Effector memory CD8-positive, alpha-beta T cell (primary cell): ENCODE measurements around the gene NAV3.

Experiments used
- ATAC-seq: fragments of 150-1000 bp; cut with Tn5 transposase; replicated peaks from 2 replicates; pipeline ENCODE4 v1.10.0; 2021; ENCODE audit warnings: mild to moderate bottlenecking, moderate library complexity
- DNase-seq, 3 experiments: peaks; one replicate each; pipeline ENCODE4 v3.0.0; 2021
- H3K27ac Mint-ChIP-seq, 2 donors: one replicate each; pipeline ENCODE4 v1.8.0; 2022; ENCODE audit warnings: mild to moderate bottlenecking in 2 of 2, mixed read lengths in 2 of 2, moderate library complexity in 2 of 2
- H3K27me3 Mint-ChIP-seq, 2 donors: one replicate each; pipeline ENCODE4 v1.8.0; 2022; ENCODE audit warnings: mixed read lengths in 2 of 2
- H3K36me3 Mint-ChIP-seq: one replicate; pipeline ENCODE4 v1.8.0; 2022; ENCODE audit warnings: mild to moderate bottlenecking, moderate library complexity, mixed read lengths; ENCODE audit not compliant: insufficient read depth
- H3K4me1 Mint-ChIP-seq, 2 donors: one replicate each; pipeline ENCODE4 v1.8.0; 2022; ENCODE audit warnings: low read depth in 2 of 2, mixed read lengths in 2 of 2
- H3K4me3 Mint-ChIP-seq, 2 donors: one replicate each; pipeline ENCODE4 v1.8.0; 2022; ENCODE audit warnings: mild to moderate bottlenecking in 2 of 2, mixed read lengths in 2 of 2, moderate library complexity in 2 of 2
- H3K9me3 Mint-ChIP-seq, 2 donors: one replicate each; pipeline ENCODE4 v1.8.0; 2022; ENCODE audit warnings: mixed read lengths in 2 of 2

Gene NAV3

GRCh38 chr12:77947746-77948145, 117.1 kb downstream of the NAV3 start:
- Mint-ChIP-seq H3K36me3 (no peaks in the 10 kb centered on the region), H3K27ac (no peak overlapping the region), H3K9me3 (peaks cover 3 to 8% of the 10 kb centered on the region in 2 donors), H3K27me3 (no peaks in the 10 kb centered on the region), H3K4me3 (no peak overlapping the region), H3K4me1 (no peaks in the 10 kb centered on the region)
- ATAC-seq: no peak
- DNase-seq: no peak

- no peaks in the 10 kb centered on the region for H3K4me1 Mint-ChIP-seq
Measured at GRCh38 chr12:77949943-77950342, 119.2 kb downstream of the NAV3 start.

GRCh38 chr12:77953528-77954205, 123.0 kb downstream of the NAV3 start:
- no peak overlapping the region for H3K27ac Mint-ChIP-seq
- ATAC-seq (no peak), DNase-seq (no peak)
- H3K4me3 Mint-ChIP-seq: no peak overlapping the region
- no peaks in the 10 kb centered on the region for H3K36me3 Mint-ChIP-seq
- no peaks in the 10 kb centered on the region for H3K4me1 Mint-ChIP-seq
- no peaks in the 10 kb centered on the region for H3K27me3 Mint-ChIP-seq
- peaks cover 0 to 7% of the 10 kb centered on the region in 2 donors for H3K9me3 Mint-ChIP-seq

More at GRCh38 chr12:77949943-77950342, 119.2 kb downstream of the NAV3 start:
- Mint-ChIP-seq H3K9me3 (peaks cover 0 to 7% of the 10 kb centered on the region in 2 donors), H3K27me3 (no peaks in the 10 kb centered on the region), H3K36me3 (no peaks in the 10 kb centered on the region), H3K27ac (no peak overlapping the region), H3K4me3 (no peak overlapping the region)
- no peak for DNase-seq
- ATAC-seq: no peak

GRCh38 chr12:77954206-77954555, 123.5 kb downstream of the NAV3 start:
- H3K9me3 Mint-ChIP-seq: peaks cover 0 to 7% of the 10 kb centered on the region in 2 donors
- H3K4me1 Mint-ChIP-seq: no peaks in the 10 kb centered on the region
- H3K4me3 Mint-ChIP-seq: no peak overlapping the region

GRCh38 chr12:77957062-77957461, 126.4 kb downstream of the NAV3 start:
- no peaks in the 10 kb centered on the region for H3K27me3 Mint-ChIP-seq
- H3K9me3 Mint-ChIP-seq: peaks cover 2 to 9% of the 10 kb centered on the region in 2 donors
- no peak overlapping the region for H3K27ac Mint-ChIP-seq
- no peaks in the 10 kb centered on the region for H3K36me3 Mint-ChIP-seq
- no peaks in the 10 kb centered on the region for H3K4me1 Mint-ChIP-seq
- DNase-seq (no peak), ATAC-seq (no peak)
- no peak overlapping the region for H3K4me3 Mint-ChIP-seq

More at GRCh38 chr12:77954206-77954555, 123.5 kb downstream of the NAV3 start:
- ATAC-seq (no peak), DNase-seq (no peak)
- Mint-ChIP-seq H3K27ac (no peak overlapping the region), H3K36me3 (no peaks in the 10 kb centered on the region), H3K27me3 (no peaks in the 10 kb centered on the region)

- Mint-ChIP-seq H3K36me3 (no peaks in the 10 kb centered on the region), H3K27ac (no peak overlapping the region), H3K4me1 (no peaks in the 10 kb centered on the region), H3K27me3 (no peaks in the 10 kb centered on the region), H3K9me3 (peaks cover 6 to 16% of the 10 kb centered on the region in 2 donors), H3K4me3 (no peak overlapping the region)
- ATAC-seq (no peak), DNase-seq (no peak)
Measured at GRCh38 chr12:77963576-77964178, 133.0 kb downstream of the NAV3 start.

- DNase-seq (no peak), ATAC-seq (no peak)
- no peaks in the 10 kb centered on the region for H3K4me1 Mint-ChIP-seq
- no peak overlapping the region for H3K27ac Mint-ChIP-seq
- no peaks in the 10 kb centered on the region for H3K36me3 Mint-ChIP-seq
- H3K4me3 Mint-ChIP-seq: no peak overlapping the region
- H3K9me3 Mint-ChIP-seq: peaks cover 6 to 16% of the 10 kb centered on the region in 2 donors
- H3K27me3 Mint-ChIP-seq: no peaks in the 10 kb centered on the region
Measured at GRCh38 chr12:77965790-77966189, 135.1 kb downstream of the NAV3 start.

- Mint-ChIP-seq H3K4me3 (no peak overlapping the region), H3K4me1 (no peaks in the 10 kb centered on the region), H3K27me3 (no peaks in the 10 kb centered on the region), H3K36me3 (no peaks in the 10 kb centered on the region), H3K9me3 (peaks cover 0 to 8% of the 10 kb centered on the region in 2 donors), H3K27ac (no peak overlapping the region)
- ATAC-seq: no peak
- DNase-seq: no peak
Measured at GRCh38 chr12:77968021-77968420, 137.3 kb downstream of the NAV3 start.

- DNase-seq (no peak), ATAC-seq (no peak)
- Mint-ChIP-seq H3K36me3 (no peaks in the 10 kb centered on the region), H3K27ac (no peak overlapping the region), H3K9me3 (peaks cover 0 to 7% of the 10 kb centered on the region in 2 donors), H3K4me3 (no peak overlapping the region), H3K4me1 (no peaks in the 10 kb centered on the region), H3K27me3 (no peaks in the 10 kb centered on the region)
Measured at GRCh38 chr12:77968571-77968970, 137.9 kb downstream of the NAV3 start.

- H3K27ac Mint-ChIP-seq: no peak overlapping the region
- DNase-seq: no peak
- H3K4me3 Mint-ChIP-seq: no peak overlapping the region
- ATAC-seq: no peak
- H3K4me1 Mint-ChIP-seq: no peaks in the 10 kb centered on the region
- no peaks in the 10 kb centered on the region for H3K36me3 Mint-ChIP-seq
- no peaks in the 10 kb centered on the region for H3K27me3 Mint-ChIP-seq
- peaks cover 5 to 10% of the 10 kb centered on the region in 2 donors for H3K9me3 Mint-ChIP-seq
Measured at GRCh38 chr12:77973579-77973978, 142.9 kb downstream of the NAV3 start.

- Mint-ChIP-seq H3K27ac (no peak overlapping the region), H3K9me3 (peaks cover 6 to 10% of the 10 kb centered on the region in 2 donors), H3K4me1 (no peaks in the 10 kb centered on the region), H3K4me3 (no peak overlapping the region), H3K36me3 (no peaks in the 10 kb centered on the region), H3K27me3 (no peaks in the 10 kb centered on the region)
- no peak for DNase-seq
- no peak for ATAC-seq
Measured at GRCh38 chr12:77974645-77975044, 144.0 kb downstream of the NAV3 start.

GRCh38 chr12:77979597-77980250, 149.0 kb downstream of the NAV3 start:
- no peaks in the 10 kb centered on the region for H3K36me3 Mint-ChIP-seq
- no peak for DNase-seq
- H3K4me3 Mint-ChIP-seq: no peak overlapping the region
- H3K4me1 Mint-ChIP-seq: no peaks in the 10 kb centered on the region
- no peak overlapping the region for H3K27ac Mint-ChIP-seq
- no peaks in the 10 kb centered on the region for H3K27me3 Mint-ChIP-seq
- no peak for ATAC-seq
- peaks cover 11 to 20% of the 10 kb centered on the region in 2 donors for H3K9me3 Mint-ChIP-seq

GRCh38 chr12:77980782-77981181, 150.1 kb downstream of the NAV3 start:
- Mint-ChIP-seq H3K36me3 (no peaks in the 10 kb centered on the region), H3K9me3 (peaks cover 9 to 15% of the 10 kb centered on the region in 2 donors), H3K4me3 (no peak overlapping the region), H3K27me3 (no peaks in the 10 kb centered on the region), H3K27ac (no peak overlapping the region), H3K4me1 (no peaks in the 10 kb centered on the region)
- DNase-seq (no peak), ATAC-seq (no peak)

- Mint-ChIP-seq H3K27me3 (no peaks in the 10 kb centered on the region), H3K36me3 (no peaks in the 10 kb centered on the region), H3K4me1 (no peaks in the 10 kb centered on the region), H3K9me3 (peaks cover 7 to 10% of the 10 kb centered on the region in 2 donors), H3K27ac (no peak overlapping the region), H3K4me3 (no peak overlapping the region)
- no peak for ATAC-seq
- DNase-seq: no peak
Measured at GRCh38 chr12:77983859-77984258, 153.2 kb downstream of the NAV3 start.
